Testis (tissue), 5 donors: Measurements from ENCODE around the gene NAALAD2. TPM values are rescaled to one million over a fixed set of nuclear protein-coding genes. Genes with fewer than 3 reads are reported as not detected.
"Not testable (repeated sequence)": the region's sequence is repeated elsewhere in the genome, so short reads cannot be mapped to it uniquely, and the experiment has no call there.

Source experiments
- DNase-seq: peaks from one replicate; pipeline ENCODE4 v3.0.0-alpha.2; 2019
- H3K27ac ChIP-seq, 2 donors: fragments of 200-600 bp; sonication (generic); one replicate each; pipeline ENCODE4 v1.5.1; 2019
- H3K27me3 ChIP-seq: fragments of 200-600 bp; sonication (generic); one replicate; pipeline ENCODE4 v1.5.1; 2019
- H3K36me3 ChIP-seq: fragments of 200-600 bp; sonication (generic); one replicate; pipeline ENCODE4 v1.5.1; 2017; ENCODE audit warnings: low read depth; ENCODE audit errors: missing control alignments
- H3K4me1 ChIP-seq: fragments of 200-600 bp; sonication (generic); one replicate; pipeline ENCODE4 v1.5.1; 2019
- H3K4me3 ChIP-seq, 2 donors: fragments of 200-600 bp; sonication (generic); one replicate each; pipeline ENCODE4 v1.5.1; 2017 to 2019
- H3K9me3 ChIP-seq: fragments of 200-600 bp; sonication (generic); one replicate; pipeline ENCODE4 v1.5.1; 2017
- POLR2A ChIP-seq: fragments of 450-650 bp; IDR thresholded peaks from one replicate; pipeline ENCODE4 v1.6.1; 2017; ENCODE audit warnings: antibody characterized with exemption, mild to moderate bottlenecking, moderate library complexity
- WGBS, 2 donors: methylation state at CpG; one replicate each; pipeline ENCODE4 v1.1.5; 2018; 5-methylcytosine and 5-hydroxymethylcytosine counted together
- intact Hi-C: fragments of 100-400 bp; cut with DNase I; formaldehyde crosslinking; loops from one replicate; pipeline ENCODE4 v1.15.1; 2023; ENCODE audit warnings: low total_unique reads
- long read RNA-seq, 2 donors: transcript quantifications; one replicate each; lab custom pipeline, GENCODE V29; 2026
- polyA plus RNA-seq: library from polyadenylated mRNA; stranded (reverse); fragments of 350-450 nt; fragmentation: Illumina TruSeq; extraction: RNeasy Lipid Tissue Mini Kit (QIAGEN cat#74804); gene quantifications from one replicate; pipeline ENCODE4 v1.2.3, GENCODE V29; 2014; ENCODE audit warnings: low read depth, low replicate concordance; ENCODE audit not compliant: insufficient read depth
- total RNA-seq, 2 donors: library from RNA; depleted of rRNA; stranded (reverse); fragments of >200 nt; gene quantifications; one replicate each; pipeline ENCODE4 v1.2.3, GENCODE V29; 2016
- TF ChIP-seq, protein P1 (sequence below), 3 experiments: fragments of 450-650 bp in 2 of 3; fragments of 200-600 bp in 1 of 3; sonication (generic) in 1 of 3; IDR thresholded peaks; one replicate each; pipeline ENCODE4 v1.5.1; 2016 to 2019; ENCODE audit warnings: antibody characterized with exemption in 3 of 3, mild to moderate bottlenecking in 2 of 3, moderate library complexity in 1 of 3

The NAALAD2 gene
- total RNA-seq: 10 to 100 TPM; 89.3 to 92.4 TPM
- 23.8 TPM for polyA plus RNA-seq
- long read RNA-seq, donor 1, partial matches to known transcripts: 0 of 3 reads
- long read RNA-seq, donor 1, other reads (novel, unspliced or antisense): 0 of 3 reads
- long read RNA-seq, donor 2, partial matches to known transcripts: 0 of 2 reads
- long read RNA-seq, donor 2, other reads (novel, unspliced or antisense): 0 of 2 reads

DNA sequence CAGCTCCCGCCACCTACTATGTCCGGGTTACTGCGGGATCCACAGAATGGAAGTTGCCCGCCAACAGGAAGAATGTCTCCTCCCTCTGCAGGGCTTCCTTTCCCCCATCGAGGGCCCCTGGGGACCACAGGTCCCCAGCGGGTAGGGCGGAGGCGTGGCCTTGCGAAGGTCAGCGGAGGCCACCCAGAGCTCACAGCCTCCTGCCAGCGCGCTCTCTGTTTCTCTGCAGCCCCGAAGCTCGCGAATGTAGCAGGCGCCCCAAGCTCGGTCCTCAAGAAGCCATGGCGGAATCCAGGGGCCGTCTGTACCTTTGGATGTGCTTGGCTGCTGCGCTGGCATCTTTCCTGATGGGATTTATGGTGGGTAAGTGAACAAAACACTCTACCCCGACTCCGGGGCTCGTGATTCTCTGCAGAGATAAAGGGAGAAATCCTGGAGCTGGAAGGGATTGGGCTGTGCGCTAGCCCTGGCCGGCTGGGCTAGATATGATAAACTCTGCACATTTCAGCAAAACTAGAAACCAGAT is at the start of gene NAALAD2:
TSS of gene NAALAD2 (plus strand) at position 186 of the 526 bp plus-strand sequence. CDS start at position 282, 96 bp downstream.
- H3K4me1 ChIP-seq: no peaks in the 10 kb centered on the region
- TF ChIP-seq, protein P1, sequence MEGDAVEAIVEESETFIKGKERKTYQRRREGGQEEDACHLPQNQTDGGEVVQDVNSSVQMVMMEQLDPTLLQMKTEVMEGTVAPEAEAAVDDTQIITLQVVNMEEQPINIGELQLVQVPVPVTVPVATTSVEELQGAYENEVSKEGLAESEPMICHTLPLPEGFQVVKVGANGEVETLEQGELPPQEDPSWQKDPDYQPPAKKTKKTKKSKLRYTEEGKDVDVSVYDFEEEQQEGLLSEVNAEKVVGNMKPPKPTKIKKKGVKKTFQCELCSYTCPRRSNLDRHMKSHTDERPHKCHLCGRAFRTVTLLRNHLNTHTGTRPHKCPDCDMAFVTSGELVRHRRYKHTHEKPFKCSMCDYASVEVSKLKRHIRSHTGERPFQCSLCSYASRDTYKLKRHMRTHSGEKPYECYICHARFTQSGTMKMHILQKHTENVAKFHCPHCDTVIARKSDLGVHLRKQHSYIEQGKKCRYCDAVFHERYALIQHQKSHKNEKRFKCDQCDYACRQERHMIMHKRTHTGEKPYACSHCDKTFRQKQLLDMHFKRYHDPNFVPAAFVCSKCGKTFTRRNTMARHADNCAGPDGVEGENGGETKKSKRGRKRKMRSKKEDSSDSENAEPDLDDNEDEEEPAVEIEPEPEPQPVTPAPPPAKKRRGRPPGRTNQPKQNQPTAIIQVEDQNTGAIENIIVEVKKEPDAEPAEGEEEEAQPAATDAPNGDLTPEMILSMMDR (IDR thresholded peaks at IDR 0.05): no peak
- TF ChIP-seq POLR2A: no peak
- peak within 1 kb of the TSS; percentile 46 to 70 for H3K4me3 ChIP-seq
- WGBS, 2 donors: 0% methylated on average over 10 to 25 of the region's 25 CpGs
- intact Hi-C loops: no loop called here
- H3K36me3 ChIP-seq: no peaks in the 10 kb centered on the region
- H3K9me3 ChIP-seq: no peaks in the 10 kb centered on the region
- H3K27me3 ChIP-seq: no peaks in the 10 kb centered on the region
- H3K27ac ChIP-seq: peak within 1 kb of the TSS; percentile 47 to 55
- DNase-seq: peak; percentile 87

DNA sequence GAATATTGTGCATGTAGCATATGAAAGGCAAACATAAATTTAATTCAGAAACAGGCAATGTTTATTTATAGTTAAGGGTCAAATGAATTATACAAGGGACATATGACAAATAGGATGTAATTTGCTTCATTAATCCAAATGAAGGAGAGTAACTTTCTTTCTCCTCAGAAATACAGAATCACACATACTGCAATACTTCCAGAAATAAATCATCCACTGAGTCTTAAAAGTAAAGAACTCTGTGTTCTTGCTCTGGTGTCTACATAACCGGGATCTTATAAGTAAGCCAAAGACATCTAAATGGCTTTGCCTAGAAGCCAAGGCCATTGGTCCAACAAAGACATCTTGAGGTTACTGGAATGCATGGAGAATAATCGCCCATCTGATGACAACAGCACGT is 48.8 kb upstream of the NAALAD2 start, which contains the start of gene UBTFL1:
TSS of gene UBTFL1 (plus strand) at position 301 of the 400 bp plus-strand sequence. CDS start at position 301, 0 bp downstream.
- H3K9me3 ChIP-seq, DNase-seq, H3K36me3 ChIP-seq, H3K27me3 ChIP-seq, intact Hi-C loops, H3K4me1 ChIP-seq, H3K4me3 ChIP-seq, H3K27ac ChIP-seq: not testable (repeated sequence)
- WGBS, 2 donors: 30% methylated on average over 3 of the region's 3 CpGs; no CpG with 5 or more reads in 1 of the 2 donors

DNA sequence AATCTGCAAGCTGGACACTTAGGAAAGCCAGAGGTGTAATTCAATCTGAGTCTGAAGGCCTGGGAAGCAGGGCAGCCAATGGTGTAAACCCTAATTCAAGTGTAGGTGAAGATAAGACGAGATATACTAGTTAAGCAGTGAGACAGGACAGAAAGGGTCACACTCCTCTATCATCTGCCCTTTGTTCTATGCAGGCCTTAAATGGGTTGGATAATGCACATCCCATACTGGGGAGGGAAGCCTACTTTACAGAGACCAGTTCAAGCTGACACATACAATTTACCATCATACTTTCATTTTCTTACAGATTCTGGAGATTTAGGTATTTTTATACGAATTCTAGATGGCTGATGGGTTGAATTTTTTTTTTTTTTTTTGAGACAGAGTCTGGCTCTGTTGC is 45.7 kb upstream of the NAALAD2 start:
- H3K4me3 ChIP-seq, H3K4me1 ChIP-seq, H3K27me3 ChIP-seq, H3K36me3 ChIP-seq, DNase-seq, intact Hi-C loops, H3K9me3 ChIP-seq, H3K27ac ChIP-seq: not testable (repeated sequence)
- WGBS, 2 donors: 73 to 74% methylated on average over 2 of the region's 2 CpGs

DNA sequence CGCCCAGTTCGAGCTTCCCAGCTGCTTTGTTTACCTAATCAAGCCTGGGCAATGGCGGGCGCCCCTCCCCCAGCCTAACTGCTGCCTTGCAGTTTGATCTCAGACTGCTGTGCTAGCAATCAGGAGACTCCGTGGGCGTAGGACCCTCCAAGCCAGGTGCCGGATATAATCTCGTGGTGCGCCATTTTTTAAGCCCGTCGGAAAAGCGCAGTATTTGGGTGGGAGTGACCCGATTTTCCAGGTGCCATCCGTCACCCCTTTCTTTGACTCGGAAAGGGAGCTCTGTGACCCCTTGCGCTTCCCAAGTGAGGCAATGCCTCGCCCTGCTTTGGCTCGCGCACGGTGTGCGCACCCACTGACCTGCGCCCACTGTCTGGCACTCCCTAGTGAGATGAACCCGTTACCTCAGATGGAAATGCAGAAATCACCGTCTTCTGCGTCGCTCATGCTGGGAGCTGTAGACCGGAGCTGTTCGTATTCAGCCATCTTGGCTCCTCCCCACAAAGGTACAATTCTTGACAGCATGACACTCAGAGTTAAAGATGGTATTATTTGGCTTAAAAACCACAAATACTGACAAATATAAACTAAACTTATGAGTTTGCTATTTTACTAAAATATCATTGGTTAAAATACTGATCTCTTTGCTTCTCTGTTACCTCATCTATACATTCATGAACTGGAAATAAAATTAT is 39.1 kb upstream of the NAALAD2 start:
- H3K36me3 ChIP-seq, H3K27me3 ChIP-seq, DNase-seq, H3K27ac ChIP-seq, H3K9me3 ChIP-seq, intact Hi-C loops, H3K4me3 ChIP-seq, H3K4me1 ChIP-seq: not testable (repeated sequence)
- 91% methylated on average over 16 to 26 of the region's 28 CpGs for WGBS, 2 donors

DNA sequence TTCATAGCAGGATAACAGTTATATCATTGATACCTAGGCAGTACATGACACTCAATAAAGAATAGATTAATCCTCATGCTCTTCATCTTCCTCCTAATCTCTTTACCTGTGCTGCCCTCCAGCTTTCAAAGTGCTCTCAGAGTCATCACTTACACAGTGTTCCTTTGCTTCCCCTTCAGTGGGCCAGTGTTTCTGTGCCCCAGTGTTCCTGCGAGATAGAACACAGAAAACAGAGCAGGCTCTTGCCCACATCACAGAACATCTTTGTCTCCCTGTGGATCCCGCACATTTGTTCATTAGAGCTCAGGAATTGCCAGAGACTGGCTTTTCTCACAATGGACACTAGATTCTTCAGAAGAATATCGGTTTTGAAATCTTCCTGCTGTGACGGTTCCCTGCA is 36.2 kb upstream of the NAALAD2 start:
- intact Hi-C loops, H3K4me1 ChIP-seq, H3K36me3 ChIP-seq, DNase-seq, H3K27me3 ChIP-seq, H3K9me3 ChIP-seq, H3K27ac ChIP-seq, H3K4me3 ChIP-seq: not testable (repeated sequence)
- 83 to 86% methylated on average over 3 to 4 of the region's 4 CpGs for whole genome bisulfite sequencing, 2 donors

DNA sequence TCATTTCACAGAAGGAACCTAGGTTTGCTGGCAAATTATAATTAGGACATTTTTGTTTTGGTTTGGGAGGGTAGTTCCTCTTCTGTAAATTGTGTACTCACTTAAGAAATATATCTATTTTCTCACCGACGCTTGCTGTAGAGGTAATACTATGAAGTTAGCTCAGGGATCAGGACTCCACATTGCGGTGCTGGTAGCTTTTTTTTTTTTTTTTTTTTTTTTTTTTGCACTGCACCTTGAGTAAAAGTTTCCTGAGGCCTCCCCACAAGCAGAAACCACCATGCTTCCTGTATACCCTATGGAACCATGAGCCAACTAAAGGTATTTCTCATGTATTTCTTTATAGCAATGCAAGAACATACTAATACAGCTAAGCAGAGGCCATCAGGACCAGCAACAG is 34.0 kb upstream of the NAALAD2 start:
- Histone ChIP-seq H3K27me3 (no peaks in the 10 kb centered on the region), H3K36me3 (no peaks in the 10 kb centered on the region), H3K4me1 (no peaks in the 10 kb centered on the region), H3K9me3 (no peaks in the 10 kb centered on the region), H3K27ac (no peak overlapping the region), H3K4me3 (no peak overlapping the region)
- TF ChIP-seq POLR2A: no peak
- TF ChIP-seq, protein P1 (IDR thresholded peaks at IDR 0.05): no peak
- intact Hi-C loops: no loop called here
- 92 to 98% methylated on average over 3 of the region's 3 CpGs for WGBS, 2 donors
- DNase-seq: no peak
